GM12878 (cell line): ENCODE measurements around the gene USO1. TPM values are rescaled to one million over a fixed set of nuclear protein-coding genes. Genes with fewer than 3 reads are reported as not detected.

Experiments
- ATAC-seq: fragments of 200-7000 bp; cut with Tn5 transposase; 3 replicates; pipeline ENCODE4 v1.9.1; 2020; ENCODE audit warnings: mild to moderate bottlenecking, moderate library complexity
- BruUV-seq: library from RNA; stranded (reverse); fragments of 400-500 nt; replicated peaks from 2 replicates; lab custom pipeline; 2021; lab: Mats Ljungman, UMichigan
- CTCF ChIA-PET: fragments of 300-600 bp; sonication (Branson Sonifier 250); formaldehyde crosslinking; extraction: SDS; loops from one replicate; lab custom pipeline; 2021; ENCODE audit warnings: inconsistent platforms; lab: Yijun Ruan, JAX
- POLR2A ChIA-PET: fragments of 350-600 bp; formaldehyde crosslinking; extraction: SDS; loops from one replicate; lab custom pipeline; 2021; ENCODE audit warnings: inconsistent platforms; lab: Charles Lee
- RAD21 ChIA-PET: fragments of 300-600 bp; sonication (Branson Sonifier 250); formaldehyde crosslinking; loops from one replicate; lab custom pipeline; 2023; ENCODE audit warnings: antibody characterized with exemption; ENCODE audit not compliant: unreplicated experiment; lab: Charles Lee
- SMC1A ChIA-PET: fragments of 300-600 bp; sonication (Branson Sonifier 250); formaldehyde crosslinking; loops from one replicate; lab custom pipeline; 2023; ENCODE audit not compliant: unreplicated experiment, uncharacterized antibody; lab: Charles Lee
- DNase-seq: peaks from one replicate; pipeline ENCODE4 v3.0.0-alpha.2; 2011; ENCODE audit warnings: low read depth, low spot score
- FAIRE-seq: peaks from 3 replicates; lab custom pipeline; 2011; peaks lifted over from hg19 to GRCh38; lab: Jason Lieb, UNC
- H2AFZ ChIP-seq: 2 replicates; pipeline ENCODE4 v1.6.0; 2011; ENCODE audit warnings: low read depth, low read length, control low read depth; ENCODE audit not compliant: control insufficient read depth
- H3K27ac ChIP-seq: 2 replicates; pipeline ENCODE4 v1.5.1; 2011; ENCODE audit warnings: control low read depth; ENCODE audit not compliant: control insufficient read depth, insufficient read depth
- H3K27me3 ChIP-seq, 2 experiments: replicated peaks in 1 of 2; 2 replicates each; pipeline versions ENCODE4 v1.6.0 to v1.6.1; 2011; ENCODE audit warnings: low read length in 1 of 2; ENCODE audit not compliant: control insufficient read depth in 2 of 2, insufficient read depth in 2 of 2
- H3K36me3 ChIP-seq, 2 experiments: 2 replicates each; pipeline ENCODE4 v1.5.1; 2011; ENCODE audit warnings: low read length in 1 of 2; ENCODE audit not compliant: control insufficient read depth in 2 of 2, insufficient read depth in 2 of 2
- H3K4me1 ChIP-seq: 2 replicates; pipeline ENCODE4 v1.6.1; 2011; ENCODE audit warnings: mild to moderate bottlenecking, low read length, moderate library complexity, mixed read lengths; ENCODE audit not compliant: control insufficient read depth, insufficient read depth
- H3K4me2 ChIP-seq: 2 replicates; pipeline ENCODE4 v1.6.0; 2011; ENCODE audit warnings: control low read depth; ENCODE audit not compliant: control insufficient read depth, insufficient read depth
- H3K4me3 ChIP-seq: fragments of 200-600 bp; sonication (generic); 2 replicates; pipeline ENCODE4 v1.5.1; 2016
- H3K79me2 ChIP-seq: 2 replicates; pipeline ENCODE4 v1.6.0; 2011; ENCODE audit warnings: low read length; ENCODE audit not compliant: control insufficient read depth, insufficient read depth
- H3K9ac ChIP-seq: 2 replicates; pipeline ENCODE4 v1.8.0; 2011; ENCODE audit warnings: low read length, control low read depth, mixed read lengths; ENCODE audit not compliant: control insufficient read depth, insufficient read depth
- H3K9me3 ChIP-seq: replicated peaks from 3 replicates; pipeline ENCODE4 v1.5.1; 2011; ENCODE audit warnings: mild to moderate bottlenecking, low read length; ENCODE audit not compliant: control insufficient read depth, insufficient read depth
- H4K20me1 ChIP-seq: 2 replicates; pipeline ENCODE4 v1.6.0; 2011; ENCODE audit not compliant: control insufficient read depth, insufficient read depth
- EED ChIP-seq: sonication (generic); IDR thresholded peaks from 2 replicates; pipeline ENCODE4 v1.6.1; 2016; ENCODE audit warnings: antibody characterized with exemption, low read depth
- MAX ChIP-seq: IDR thresholded peaks from 2 replicates; pipeline ENCODE4 v1.6.1; 2012; ENCODE audit warnings: low read depth, low read length, improper control_type of control experiment
- RBBP5 ChIP-seq: fragments of 200-600 bp; sonication (generic); conservative IDR thresholded peaks from 2 replicates; pipeline ENCODE4 v1.6.1; 2016
- ZNF384 ChIP-seq: IDR thresholded peaks from 2 replicates; pipeline ENCODE4 v1.6.1; 2012; ENCODE audit warnings: low read depth, mild to moderate bottlenecking, low read length, improper control_type of control experiment, borderline replicate concordance
- WGBS: methylation state at CpG from one replicate; pipeline ENCODE4 v1.1.6; 2016; ENCODE audit warnings: low lambda C conversion rate; ENCODE audit not compliant: insufficient replicate concordance, insufficient coverage; ENCODE audit errors: missing lambda C conversion rate; 5-methylcytosine and 5-hydroxymethylcytosine counted together
- in situ Hi-C: fragments of 300-500 bp; cut with MboI; formaldehyde crosslinking; loops from 9 replicates; pipeline ENCODE4 v1.14.3; 2018; ENCODE audit warnings: mixed read lengths
- intact Hi-C: fragments of 100-400 bp; cut with micrococcal nuclease; formaldehyde crosslinking; loops from one replicate; pipeline ENCODE4 v1.14.2; 2022; ENCODE audit not compliant: unreplicated experiment
- polyA plus RNA-seq, 11 experiments: library from polyadenylated mRNA; depleted of rRNA in 4 of 11; unstranded in 6 of 11; stranded (reverse) in 5 of 11; fragments of >200 nt; fragmentation: Nextera tagmentation in 4 of 11; fragmentation: Illumina TruSeq in 1 of 11; extraction: Ambion mirVana in 4 of 11; extraction: Trizol in 1 of 11; gene quantifications; 1 replicate in 1 of 11; 2 replicates in 10 of 11; pipeline versions ENCODE4 v1.2.1 to v1.2.3, GENCODE V29; 2011 to 2016; ENCODE audit warnings: inconsistent platforms in 2 of 11, missing spikeins in 2 of 11, low read depth in 1 of 11
- small RNA-seq: library from RNA; depleted of rRNA; stranded (forward); fragments of <200 nt; gene quantifications from one replicate; pipeline ENCODE3, GENCODE V24; 2014
- total RNA-seq, 4 experiments: library from RNA; depleted of rRNA in 3 of 4; stranded (reverse); fragments of >200 nt in 3 of 4; fragmentation: Illumina TruSeq in 1 of 4; extraction: Trizol in 1 of 4; gene quantifications; 2 replicates each; pipeline versions ENCODE4 v1.2.1 to v1.2.3, GENCODE V29; 2013 to 2021

USO1 gene
- total and polyA plus RNA-seq, 10 of the 15 experiments (the other 5 are each of a cell fraction or from before 2014, with no cell fraction given): 19.4 to 79.7 (median 59.6) TPM

DNA sequence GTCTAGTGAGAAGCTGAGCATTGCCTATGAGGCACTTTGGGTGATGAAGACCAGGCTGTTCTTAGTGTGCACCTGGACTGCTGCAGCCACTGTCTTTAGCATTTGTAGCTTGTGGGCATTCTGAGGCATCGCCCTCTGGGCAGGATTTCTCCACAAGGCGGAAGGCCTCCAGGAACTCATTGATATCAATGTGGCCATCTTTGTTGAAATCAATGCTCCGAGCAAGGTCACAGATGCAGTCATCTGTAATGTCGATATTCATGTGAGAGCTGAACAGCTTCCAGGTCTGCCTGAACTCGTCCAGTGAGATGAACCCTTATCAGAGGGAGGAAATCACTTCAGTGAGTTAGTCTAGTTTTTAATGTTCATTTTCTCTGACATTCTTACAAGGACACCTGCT, 136.2 kb downstream of the USO1 start:
- H3K4me3 ChIP-seq: no peak overlapping the region
- no peaks in the 10 kb centered on the region for H3K9me3 ChIP-seq
- no peak overlapping the region for H2AFZ ChIP-seq
- H3K27me3 ChIP-seq: no peaks in the 10 kb centered on the region
- WGBS: 34% methylated on average over 5 of the region's 5 CpGs
- CTCF ChIA-PET: no interaction called here
- intact Hi-C loops: no loop called here
- POLR2A ChIA-PET: no interaction called here
- TF ChIP-seq MAX (no peak), EED (no peak), ZNF384 (no peak), RBBP5 (no peak)
- no peaks in the 10 kb centered on the region for H3K79me2 ChIP-seq
- H4K20me1 ChIP-seq: no peaks in the 10 kb centered on the region
- ATAC-seq (no peak), DNase-seq (no peak), FAIRE-seq (no peak)
- SMC1A ChIA-PET: no interaction called here
- in situ Hi-C loops: no loop called here
- no peaks in the 10 kb centered on the region for H3K4me1 ChIP-seq
- no peak overlapping the region for H3K4me2 ChIP-seq
- no peaks in the 10 kb centered on the region for H3K36me3 ChIP-seq
- RAD21 ChIA-PET: no interaction called here
- BruUV-seq: no TSS peak
- H3K27ac ChIP-seq: no peak overlapping the region
- H3K9ac ChIP-seq: no peak overlapping the region

Small RNAs within 50 kb of the gene (small RNA-seq; reads per million reads assigned to genes)
- not detected for gene RNU2-16P

Other genes starting within 250 kb of the USO1 start
- gene RCHY1, start 210.2 kb upstream of the USO1 start, total RNA-seq (2014; rRNA removed): 12.0 and 17.7 TPM in 2 replicates
- gene RCHY1, start 210.2 kb upstream of the USO1 start, total RNA-seq (2014; rRNA removed; fragmentation: Illumina TruSeq; extraction: Trizol): 12.9 and 16.0 TPM in 2 replicates
- 24.3 and 27.7 TPM in 2 replicates for gene RCHY1, start 210.2 kb upstream of the USO1 start, total RNA-seq (2021)
- gene RCHY1, start 210.2 kb upstream of the USO1 start, polyA plus RNA-seq (2011; rRNA removed): 50.6 and 68.0 TPM in 2 replicates
- gene RCHY1, start 210.2 kb upstream of the USO1 start, polyA plus RNA-seq (2014; fragmentation: Illumina TruSeq; extraction: Trizol): 26.9 and 34.3 TPM in 2 replicates
- gene RCHY1, start 210.2 kb upstream of the USO1 start, polyA plus RNA-seq (2014; fragmentation: Nextera tagmentation; extraction: Ambion mirVana): 10 to 100 TPM; 19.9 to 25.0 TPM
- gene RCHY1, start 210.2 kb upstream of the USO1 start, polyA plus RNA-seq (2014; rRNA removed): 17.6 and 23.9 TPM in 2 replicates
- 10 to 100 TPM; 35.6 to 39.5 TPM for gene RCHY1, start 210.2 kb upstream of the USO1 start, polyA plus RNA-seq (2016; fragmentation: Nextera tagmentation; extraction: Ambion mirVana)
- gene THAP6, start 210.1 kb upstream of the USO1 start, total RNA-seq (2014; rRNA removed): 12.0 and 12.9 TPM in 2 replicates
- gene THAP6, start 210.1 kb upstream of the USO1 start, total RNA-seq (2014; rRNA removed; fragmentation: Illumina TruSeq; extraction: Trizol): 12.7 and 14.1 TPM in 2 replicates
- gene THAP6, start 210.1 kb upstream of the USO1 start, total RNA-seq (2021): 9.8 and 10.3 TPM in 2 replicates
- 21.9 and 32.0 TPM in 2 replicates for gene THAP6, start 210.1 kb upstream of the USO1 start, polyA plus RNA-seq (2011; rRNA removed)
- gene THAP6, start 210.1 kb upstream of the USO1 start, polyA plus RNA-seq (2014; fragmentation: Illumina TruSeq; extraction: Trizol): 14.3 and 20.6 TPM in 2 replicates
- gene THAP6, start 210.1 kb upstream of the USO1 start, polyA plus RNA-seq (2014; fragmentation: Nextera tagmentation; extraction: Ambion mirVana): 1 to 10 TPM; 8.9 to 9.4 TPM
- 11.5 and 11.6 TPM in 2 replicates for gene THAP6, start 210.1 kb upstream of the USO1 start, polyA plus RNA-seq (2014; rRNA removed)
- gene THAP6, start 210.1 kb upstream of the USO1 start, polyA plus RNA-seq (2016; fragmentation: Nextera tagmentation; extraction: Ambion mirVana): 10 to 100 TPM; 14.1 to 17.1 TPM
- gene ODAPH, start 168.5 kb upstream of the USO1 start, total RNA-seq (2014; rRNA removed): 0.05 TPM in 1 of 2 replicates, not detected in the other
- gene ODAPH, start 168.5 kb upstream of the USO1 start, total RNA-seq (2014; rRNA removed; fragmentation: Illumina TruSeq; extraction: Trizol): 0.13 and 0.18 TPM in 2 replicates
- gene ODAPH, start 168.5 kb upstream of the USO1 start, total RNA-seq (2021): not detected in 2 replicates
- gene ODAPH, start 168.5 kb upstream of the USO1 start, polyA plus RNA-seq (2011; rRNA removed): not detected in 2 replicates
- gene ODAPH, start 168.5 kb upstream of the USO1 start, polyA plus RNA-seq (2014; fragmentation: Illumina TruSeq; extraction: Trizol): 0.12 TPM in 1 of 2 replicates, not detected in the other
- gene ODAPH, start 168.5 kb upstream of the USO1 start, polyA plus RNA-seq (2014; fragmentation: Nextera tagmentation; extraction: Ambion mirVana): under 1 TPM; 0.06 to 0.13 TPM
- gene ODAPH, start 168.5 kb upstream of the USO1 start, polyA plus RNA-seq (2014; rRNA removed): 0.11 TPM in 1 of 2 replicates, not detected in the other
- gene ODAPH, start 168.5 kb upstream of the USO1 start, polyA plus RNA-seq (2016; fragmentation: Nextera tagmentation; extraction: Ambion mirVana): not detected
- 0.06 TPM in 1 of 2 replicates, not detected in the other for gene CDKL2, start 94.0 kb upstream of the USO1 start, total RNA-seq (2014; rRNA removed)
- not detected in 2 replicates for gene CDKL2, start 94.0 kb upstream of the USO1 start, total RNA-seq (2014; rRNA removed; fragmentation: Illumina TruSeq; extraction: Trizol)
- gene CDKL2, start 94.0 kb upstream of the USO1 start, total RNA-seq (2021): not detected in 2 replicates
- gene CDKL2, start 94.0 kb upstream of the USO1 start, polyA plus RNA-seq (2011; rRNA removed): 0.04 and 0.05 TPM in 2 replicates
- gene CDKL2, start 94.0 kb upstream of the USO1 start, polyA plus RNA-seq (2014; fragmentation: Illumina TruSeq; extraction: Trizol): not detected in 2 replicates
- not detected for gene CDKL2, start 94.0 kb upstream of the USO1 start, polyA plus RNA-seq (2014; fragmentation: Nextera tagmentation; extraction: Ambion mirVana)
- not detected in 2 replicates for gene CDKL2, start 94.0 kb upstream of the USO1 start, polyA plus RNA-seq (2014; rRNA removed)
- gene CDKL2, start 94.0 kb upstream of the USO1 start, polyA plus RNA-seq (2016; fragmentation: Nextera tagmentation; extraction: Ambion mirVana): under 1 TPM in 1 of 2 experiments, not detected in 1; 0.24 TPM
- 107 and 123 TPM in 2 replicates for gene G3BP2, start 51.2 kb upstream of the USO1 start, total RNA-seq (2014; rRNA removed)
- gene G3BP2, start 51.2 kb upstream of the USO1 start, total RNA-seq (2014; rRNA removed; fragmentation: Illumina TruSeq; extraction: Trizol): 145 and 149 TPM in 2 replicates
- gene G3BP2, start 51.2 kb upstream of the USO1 start, total RNA-seq (2021): 160 and 167 TPM in 2 replicates
- gene G3BP2, start 51.2 kb upstream of the USO1 start, polyA plus RNA-seq (2011; rRNA removed): 112 and 166 TPM in 2 replicates
- gene G3BP2, start 51.2 kb upstream of the USO1 start, polyA plus RNA-seq (2014; fragmentation: Illumina TruSeq; extraction: Trizol): 176 and 211 TPM in 2 replicates
- gene G3BP2, start 51.2 kb upstream of the USO1 start, polyA plus RNA-seq (2014; fragmentation: Nextera tagmentation; extraction: Ambion mirVana): 10 to 100 TPM; 22.2 to 27.9 TPM
- gene G3BP2, start 51.2 kb upstream of the USO1 start, polyA plus RNA-seq (2014; rRNA removed): 81.8 and 97.1 TPM in 2 replicates
- 10 to 100 TPM; 62.7 to 67.7 TPM for gene G3BP2, start 51.2 kb upstream of the USO1 start, polyA plus RNA-seq (2016; fragmentation: Nextera tagmentation; extraction: Ambion mirVana)
- gene PPEF2, start 177.9 kb downstream of the USO1 start, total RNA-seq (2014; rRNA removed): not detected in 2 replicates
- gene PPEF2, start 177.9 kb downstream of the USO1 start, total RNA-seq (2014; rRNA removed; fragmentation: Illumina TruSeq; extraction: Trizol): not detected in 2 replicates
- not detected in 2 replicates for gene PPEF2, start 177.9 kb downstream of the USO1 start, total RNA-seq (2021)
- gene PPEF2, start 177.9 kb downstream of the USO1 start, polyA plus RNA-seq (2011; rRNA removed): not detected in 2 replicates
- gene PPEF2, start 177.9 kb downstream of the USO1 start, polyA plus RNA-seq (2014; fragmentation: Illumina TruSeq; extraction: Trizol): not detected in 2 replicates
- not detected for gene PPEF2, start 177.9 kb downstream of the USO1 start, polyA plus RNA-seq (2014; fragmentation: Nextera tagmentation; extraction: Ambion mirVana)
- not detected in 2 replicates for gene PPEF2, start 177.9 kb downstream of the USO1 start, polyA plus RNA-seq (2014; rRNA removed)
- not detected for gene PPEF2, start 177.9 kb downstream of the USO1 start, polyA plus RNA-seq (2016; fragmentation: Nextera tagmentation; extraction: Ambion mirVana)
- 3.3 and 4.0 TPM in 2 replicates for gene NAAA, start 216.4 kb downstream of the USO1 start, total RNA-seq (2014; rRNA removed)
- 1.9 and 2.9 TPM in 2 replicates for gene NAAA, start 216.4 kb downstream of the USO1 start, total RNA-seq (2014; rRNA removed; fragmentation: Illumina TruSeq; extraction: Trizol)
- 3.4 and 4.9 TPM in 2 replicates for gene NAAA, start 216.4 kb downstream of the USO1 start, total RNA-seq (2021)
- 0.60 and 0.71 TPM in 2 replicates for gene NAAA, start 216.4 kb downstream of the USO1 start, polyA plus RNA-seq (2011; rRNA removed)
- gene NAAA, start 216.4 kb downstream of the USO1 start, polyA plus RNA-seq (2014; fragmentation: Illumina TruSeq; extraction: Trizol): 3.2 and 3.3 TPM in 2 replicates
- 1 to 10 TPM; 1.2 to 1.4 TPM for gene NAAA, start 216.4 kb downstream of the USO1 start, polyA plus RNA-seq (2014; fragmentation: Nextera tagmentation; extraction: Ambion mirVana)
- 2.8 and 4.2 TPM in 2 replicates for gene NAAA, start 216.4 kb downstream of the USO1 start, polyA plus RNA-seq (2014; rRNA removed)
- gene NAAA, start 216.4 kb downstream of the USO1 start, polyA plus RNA-seq (2016; fragmentation: Nextera tagmentation; extraction: Ambion mirVana): 1 to 10 TPM; 1.9 to 4.0 TPM